Brain microvascular endothelial cell (primary cell): Measurements from ENCODE around the gene RTRAF.

ENCODE experiments used
- DNase-seq: peaks from one replicate; pipeline ENCODE4 v3.0.0-alpha.2; 2020
- H3K27ac ChIP-seq: fragments of 250-450 bp; sonication (Bioruptor Pico); 2 replicates; pipeline ENCODE4 v1.5.1; 2020; ENCODE audit warnings: mild to moderate bottlenecking, moderate library complexity
- H3K27me3 ChIP-seq: fragments of 250-450 bp; sonication (Bioruptor Pico); replicated peaks from 2 replicates; pipeline ENCODE4 v1.5.1; 2020; ENCODE audit warnings: mild to moderate bottlenecking
- H3K36me3 ChIP-seq: fragments of 250-450 bp; sonication (Bioruptor Pico); replicated peaks from 2 replicates; pipeline ENCODE4 v1.5.1; 2020; ENCODE audit warnings: mild to moderate bottlenecking
- H3K4me3 ChIP-seq: 2 replicates; pipeline ENCODE4 v1.5.1; 2011; ENCODE audit warnings: low read depth, mild to moderate bottlenecking, control low read depth, low read length, moderate library complexity
- CTCF ChIP-seq: IDR thresholded peaks from 2 replicates; pipeline ENCODE4 v1.5.1; 2011; ENCODE audit warnings: low read depth, mild to moderate bottlenecking, moderate library complexity, low read length, control low read depth, inconsistent platforms; ENCODE audit errors: missing control alignments
- in situ Hi-C: cut with HindIII; loops from 2 replicates; pipeline ENCODE4 v1.10.0; 2017; ENCODE audit warnings: low sequenced_read_pairs, low pct_ligation_motif_present

RTRAF gene

GRCh38 chr14:52060080-52060479 is 70.7 kb downstream of the RTRAF start:
- H3K27me3 ChIP-seq, result no peaks in the 10 kb centered on the region
- no peak for TF ChIP-seq CTCF
- H3K27ac ChIP-seq, result no peak overlapping the region
- H3K36me3 ChIP-seq, result peaks cover 21% of the 10 kb centered on the region
- H3K4me3 ChIP-seq, result no peak overlapping the region
- in situ Hi-C loops, result no loop called here
- no peak for DNase-seq
